Endothelial cell of hepatic sinusoid (primary cell): Measurements from ENCODE around the gene CD46.

Experiments
- in situ Hi-C: cut with HindIII; loops from 2 replicates; pipeline ENCODE4 v1.10.0; 2017; ENCODE audit warnings: low sequenced_read_pairs

CD46 gene

DNA sequence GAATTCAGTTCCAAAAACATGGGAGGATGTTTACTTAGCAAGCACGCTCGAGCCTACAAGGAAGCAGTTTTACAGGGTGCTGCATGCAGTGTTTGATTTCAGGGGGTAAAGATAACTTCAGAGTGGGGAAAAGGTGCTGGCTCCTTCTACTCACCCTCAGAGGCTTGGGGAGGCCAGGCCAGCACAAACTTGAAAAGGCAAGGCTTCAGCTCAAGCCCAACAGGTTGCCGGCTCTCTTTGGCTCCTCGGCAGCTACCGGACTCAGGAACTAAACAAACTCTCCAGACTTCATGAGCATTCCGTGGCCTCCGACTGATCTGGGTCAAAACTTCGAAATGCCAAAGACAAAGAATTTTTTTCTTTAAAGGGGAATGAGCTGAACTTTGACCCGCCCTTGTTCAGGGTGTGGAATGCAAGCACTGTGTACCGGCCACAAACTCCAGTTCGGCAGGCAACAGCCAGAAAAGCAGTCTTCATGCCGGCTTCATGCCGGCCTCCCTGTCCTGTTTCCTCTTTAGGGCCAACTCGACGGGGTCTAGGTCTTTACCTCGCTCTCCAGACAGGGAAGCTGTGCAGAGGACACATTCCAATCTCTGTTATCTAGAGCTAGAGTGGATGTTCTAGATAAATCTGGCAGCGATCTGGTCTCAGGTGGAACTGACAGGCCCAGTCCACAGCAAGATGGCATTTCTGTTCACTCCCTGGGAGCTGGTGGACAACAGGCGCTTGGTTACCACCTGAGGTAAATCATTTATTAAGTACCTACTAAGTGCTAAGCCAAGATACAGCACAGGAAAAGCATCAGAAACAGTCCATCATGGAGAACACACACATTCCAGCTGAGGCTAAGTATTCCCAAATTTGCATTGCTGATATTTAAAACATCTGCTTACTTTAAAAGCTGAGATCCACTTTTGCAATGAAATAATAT lies 75.0 kb downstream of the CD46 start:
- in situ Hi-C loops: no loop called here

DNA sequence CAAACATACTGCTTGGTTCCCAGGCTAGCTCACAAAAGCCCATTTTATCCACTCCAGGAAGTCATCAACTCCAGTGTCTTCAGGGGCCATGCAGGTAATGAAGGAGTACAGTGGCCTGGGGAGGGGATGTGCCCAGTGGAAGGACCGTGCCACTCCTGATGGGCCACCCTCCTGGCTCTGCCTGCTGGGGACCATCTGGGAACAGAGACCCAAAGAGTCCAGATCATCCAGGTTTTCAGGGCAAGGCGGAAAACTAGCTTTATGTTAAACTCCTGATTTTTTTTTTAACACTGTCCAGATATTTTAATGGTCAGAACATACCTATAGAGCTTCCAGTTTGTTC lies 75.6 kb downstream of the CD46 start:
- in situ Hi-C loops: no loop called here

DNA sequence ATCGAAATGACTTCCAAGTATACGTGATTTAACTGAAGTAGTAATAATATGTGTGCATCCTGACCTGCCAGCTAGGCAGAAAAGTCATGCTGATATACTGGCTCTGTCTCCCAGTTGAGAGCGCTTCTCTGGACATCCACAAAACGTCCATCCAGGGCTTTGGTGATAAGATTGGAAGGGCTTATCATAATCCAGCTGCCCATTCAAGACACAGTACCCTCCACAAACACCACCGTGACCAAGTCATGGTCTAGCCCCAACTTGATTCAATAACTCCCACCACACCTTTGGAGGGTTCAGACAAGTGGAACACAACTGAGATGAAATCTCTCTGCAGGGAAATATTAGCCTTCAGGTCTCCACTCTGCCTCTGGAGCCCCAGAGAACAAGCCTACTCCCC lies 76.2 kb downstream of the CD46 start:
- in situ Hi-C loops: no loop called here

DNA sequence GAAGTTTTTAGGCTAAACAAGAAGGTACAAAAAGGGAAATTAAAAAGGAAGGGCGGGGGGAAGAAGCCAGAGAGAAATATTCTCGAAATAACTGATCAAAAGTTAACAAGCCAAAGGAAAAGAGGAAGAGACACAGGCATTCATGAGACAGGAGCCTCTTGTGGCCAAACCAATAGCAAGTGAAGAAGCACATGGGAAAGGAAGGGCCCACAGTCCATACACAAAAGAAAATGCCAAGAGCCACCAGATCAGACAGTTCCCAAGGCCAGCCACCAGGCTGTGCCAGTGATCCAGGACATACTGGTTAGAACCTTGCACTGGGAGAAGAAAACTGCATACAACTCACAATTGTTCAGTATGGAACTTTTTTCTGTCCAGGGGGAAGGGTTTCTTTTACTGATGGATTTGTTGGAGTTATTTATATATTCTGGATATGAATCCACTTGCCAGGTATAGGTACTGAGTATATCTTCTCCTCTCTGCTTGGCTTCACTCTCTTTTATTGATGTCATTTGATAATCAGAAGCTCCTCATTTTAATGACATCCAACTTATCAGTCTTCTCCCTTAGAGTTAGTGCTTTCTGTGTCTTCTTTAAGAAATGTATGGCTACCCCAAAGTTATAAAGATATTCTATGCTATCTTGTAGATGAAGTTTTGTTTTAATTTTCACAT lies 76.8 kb downstream of the CD46 start:
- in situ Hi-C loops: no loop called here

DNA sequence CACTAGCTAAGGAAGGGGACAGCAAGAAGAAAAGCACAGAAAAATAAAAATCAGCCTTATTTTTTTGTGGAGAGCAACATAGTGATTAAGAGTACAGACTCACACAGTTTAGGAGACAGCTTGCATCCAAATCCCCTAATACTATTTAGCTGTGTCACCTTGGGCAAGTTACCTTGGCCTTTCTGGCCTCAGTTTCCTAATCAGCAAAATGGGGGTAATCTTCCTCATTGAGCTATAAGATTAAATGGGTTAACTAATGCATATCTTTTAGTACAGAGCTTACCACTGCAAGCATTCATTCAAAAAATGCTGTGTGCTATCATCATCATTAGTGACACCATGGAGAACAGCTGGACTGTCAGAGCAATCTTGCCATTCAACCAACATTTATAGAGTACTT lies 77.7 kb downstream of the CD46 start:
- in situ Hi-C loops: no loop called here

DNA sequence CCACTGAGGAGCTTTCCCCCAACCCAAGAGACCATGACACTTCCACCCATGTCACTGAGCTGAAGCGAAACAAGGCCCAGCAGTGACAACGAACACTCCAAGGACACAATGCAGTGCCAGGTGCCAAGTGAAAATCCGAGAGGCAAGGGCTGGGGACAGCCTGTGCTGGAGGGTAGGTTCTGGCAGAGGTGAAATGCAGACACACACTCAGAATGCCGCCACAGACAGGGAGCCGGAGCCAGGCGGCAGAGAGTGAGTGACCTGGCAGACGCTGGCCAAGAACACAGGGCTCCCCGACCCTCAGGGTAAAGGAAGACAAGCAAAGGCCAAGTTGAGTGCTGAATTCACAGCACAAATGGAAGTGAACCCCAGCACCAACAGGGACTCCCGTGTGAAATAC lies 78.9 kb downstream of the CD46 start:
- in situ Hi-C loops: no loop called here

DNA sequence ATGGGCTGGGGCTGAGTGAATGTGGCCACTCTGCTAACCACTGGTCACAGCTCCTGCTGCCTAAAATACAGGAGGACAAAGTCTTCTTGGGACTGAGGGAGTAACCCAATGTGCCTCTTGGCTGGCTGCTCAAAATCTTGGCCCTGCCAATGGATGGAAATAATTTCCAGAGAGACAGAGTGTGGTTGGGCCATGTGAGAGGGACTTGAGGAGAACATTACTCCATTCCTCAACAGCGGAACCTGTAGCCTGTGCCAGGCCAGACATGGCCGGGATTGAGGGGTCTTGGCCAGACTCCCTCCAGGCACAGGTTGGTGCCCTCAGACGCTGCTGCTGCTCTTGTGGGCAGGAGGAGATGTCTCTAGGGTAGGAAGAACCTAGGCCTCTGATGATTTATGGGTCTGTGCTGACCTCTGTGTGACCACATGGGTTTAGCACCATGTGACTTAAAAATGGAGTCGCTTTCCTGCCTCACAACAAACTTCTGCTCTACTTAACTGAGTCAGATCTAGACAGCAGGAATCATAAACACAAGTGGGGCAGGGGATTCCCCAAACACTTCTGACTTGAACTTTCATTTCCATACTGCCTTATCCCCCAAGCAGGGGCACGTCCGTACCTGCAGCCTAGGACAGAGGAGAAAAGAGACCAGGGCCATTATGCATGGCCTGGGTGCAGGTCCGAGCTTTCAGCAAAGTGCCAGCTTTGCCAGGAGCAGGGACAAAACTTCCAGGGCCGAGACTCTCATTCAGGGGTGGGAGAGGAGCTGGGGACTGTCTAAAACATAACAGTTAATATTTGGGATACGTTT lies 79.9 kb downstream of the CD46 start:
- in situ Hi-C loops: no loop called here

DNA sequence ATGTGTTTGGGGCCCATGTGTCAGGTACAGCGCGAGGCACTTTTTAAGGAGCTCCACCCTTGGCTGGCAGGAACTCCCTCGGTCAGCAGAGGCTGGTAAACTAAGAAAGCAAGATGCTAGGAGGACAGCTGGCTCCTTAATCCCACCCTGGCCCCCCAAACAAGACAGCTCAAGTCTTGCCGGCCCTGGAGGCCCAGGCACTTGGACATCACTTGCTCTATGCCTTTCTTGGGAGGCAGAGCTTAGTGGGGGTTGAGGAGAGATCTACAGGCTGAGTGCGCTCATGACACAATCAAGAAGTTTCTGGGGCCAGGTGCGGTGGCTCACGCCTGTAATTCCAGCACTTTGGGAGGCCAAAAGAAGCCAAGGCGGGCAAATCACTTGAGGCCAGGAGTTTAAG lies 80.9 kb downstream of the CD46 start:
- in situ Hi-C loops: no loop called here

DNA sequence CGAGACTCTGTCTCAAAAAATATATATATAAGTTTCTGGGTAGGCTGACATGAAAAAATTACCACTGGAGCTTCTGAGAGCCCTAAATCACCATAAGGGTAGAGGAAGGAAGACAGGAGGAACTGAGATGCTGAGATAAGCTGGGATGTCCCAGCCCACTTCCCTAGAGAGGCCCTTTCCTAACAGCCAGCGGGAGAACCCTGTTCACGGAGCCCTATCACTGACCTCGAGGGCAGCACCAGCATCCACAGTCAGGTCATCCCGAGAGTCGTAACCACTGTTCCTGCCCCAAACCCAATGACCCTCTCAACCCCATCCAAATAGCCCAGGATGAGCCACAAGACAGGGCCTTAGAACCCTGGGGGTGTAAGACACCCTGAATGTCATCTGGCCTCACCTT lies 81.5 kb downstream of the CD46 start:
- in situ Hi-C loops: no loop called here

DNA sequence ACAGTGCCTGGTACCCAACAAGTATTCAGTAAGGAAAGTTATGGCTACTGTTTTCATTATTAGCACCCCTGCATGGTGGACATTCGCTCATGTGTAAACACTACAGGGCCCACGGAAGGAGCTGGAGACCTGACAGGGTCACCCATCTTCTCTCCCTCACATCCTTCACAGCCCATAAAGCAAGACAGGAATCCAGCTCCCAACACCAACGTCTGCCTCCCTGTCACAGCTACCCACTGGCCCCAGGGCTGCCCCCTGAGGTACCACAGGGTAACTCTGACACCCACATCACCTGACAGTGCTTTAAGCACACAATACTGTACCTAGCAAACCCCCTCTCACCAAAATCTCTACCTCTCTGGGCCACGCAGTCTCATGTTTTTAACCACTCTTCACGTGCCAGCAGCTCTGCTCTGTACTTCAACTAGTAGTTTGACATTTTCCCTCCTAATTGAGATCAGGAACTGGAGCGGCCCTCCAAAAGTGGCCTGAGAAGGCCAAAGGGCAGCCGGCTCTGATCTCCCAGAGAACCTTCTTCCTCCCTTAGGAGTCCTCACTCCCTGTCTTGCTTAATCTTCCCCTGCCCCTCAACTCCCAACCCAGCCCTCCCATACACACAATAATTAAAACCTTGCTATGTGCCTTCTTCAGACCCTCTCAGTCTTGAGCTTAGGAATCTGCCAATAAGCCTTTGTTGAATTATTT lies 82.3 kb downstream of the CD46 start:
- in situ Hi-C loops: no loop called here

DNA sequence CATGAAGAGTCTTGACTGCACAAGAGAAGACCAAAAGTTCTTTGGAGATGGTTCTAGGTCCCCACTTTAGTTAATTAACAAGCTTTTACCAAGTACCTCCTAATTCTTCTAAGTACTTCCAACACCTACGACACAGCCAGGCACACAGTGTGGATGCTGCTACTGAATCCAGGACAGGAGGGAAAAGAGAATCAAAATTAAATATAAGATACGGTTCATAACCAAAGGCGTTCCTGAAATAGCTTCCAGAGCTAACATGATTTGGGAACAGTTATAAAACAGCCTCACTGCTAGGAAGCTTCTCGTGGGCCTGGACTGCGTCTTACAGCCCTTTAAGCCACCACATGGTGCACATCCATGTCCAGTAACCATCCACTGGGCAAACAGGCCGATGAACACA lies 84.1 kb downstream of the CD46 start:
- in situ Hi-C loops: loop anchor here (5.0 kb wide), 1 partner anchor 36 kb away; no protein-coding TSS in a partner anchor

DNA sequence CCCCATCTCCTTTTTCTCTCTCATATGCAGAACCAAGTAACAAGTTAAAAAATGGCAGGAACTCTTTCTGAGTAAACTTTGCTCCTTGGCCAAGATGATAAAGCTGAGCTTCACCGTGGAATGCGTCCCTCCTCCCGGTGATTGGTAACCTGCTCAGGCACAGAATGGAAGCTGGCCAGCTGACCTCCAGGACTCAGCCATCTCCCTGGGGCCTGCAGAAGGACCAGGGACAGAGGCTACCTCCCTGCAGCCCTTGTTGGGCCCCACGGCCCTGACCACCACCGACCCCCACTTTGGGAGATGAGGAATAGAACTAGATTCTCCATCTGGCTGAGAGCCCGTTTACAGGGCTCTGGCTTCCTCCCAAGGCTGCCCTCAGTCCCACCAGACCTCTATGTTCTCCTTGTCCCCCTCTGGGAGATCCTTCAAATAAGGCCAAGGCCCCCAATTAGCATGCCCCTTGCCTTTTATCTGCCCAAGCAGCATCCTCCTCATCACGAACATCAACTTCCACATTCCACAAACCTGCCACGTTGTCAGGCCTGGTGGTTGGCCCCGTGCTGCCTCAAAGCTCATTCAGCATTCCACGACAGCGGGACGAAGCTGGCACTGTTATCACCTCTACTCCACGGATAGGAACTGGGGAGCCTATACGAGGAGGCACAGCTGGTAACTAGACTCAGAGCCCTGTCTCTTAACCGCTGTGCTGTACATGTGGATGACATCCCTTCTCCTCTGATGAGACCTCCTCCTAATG lies 84.9 kb downstream of the CD46 start:
- in situ Hi-C loops: loop anchor here (5.0 kb wide), 1 partner anchor 36 kb away; no protein-coding TSS in a partner anchor

DNA sequence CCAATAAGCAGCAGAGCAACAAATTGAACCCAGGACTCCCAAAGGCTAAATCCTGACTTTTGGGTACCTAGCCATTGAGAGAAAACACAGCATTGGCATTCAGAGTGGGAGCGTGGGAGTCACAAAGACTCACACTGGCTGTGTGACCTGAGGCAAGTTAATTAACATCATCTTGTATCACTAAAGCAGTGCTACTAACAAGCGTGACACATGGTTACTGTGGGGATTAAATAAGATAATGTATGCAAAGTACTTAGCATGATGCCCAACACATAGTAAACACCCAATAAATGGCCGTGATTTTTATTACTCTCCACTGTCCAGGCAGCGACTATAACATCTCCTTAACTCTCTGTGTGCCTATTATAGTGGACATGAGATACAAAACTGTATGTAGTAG lies 85.8 kb downstream of the CD46 start:
- in situ Hi-C loops: loop anchor here (5.0 kb wide), 1 partner anchor 35 kb away; no protein-coding TSS in a partner anchor

DNA sequence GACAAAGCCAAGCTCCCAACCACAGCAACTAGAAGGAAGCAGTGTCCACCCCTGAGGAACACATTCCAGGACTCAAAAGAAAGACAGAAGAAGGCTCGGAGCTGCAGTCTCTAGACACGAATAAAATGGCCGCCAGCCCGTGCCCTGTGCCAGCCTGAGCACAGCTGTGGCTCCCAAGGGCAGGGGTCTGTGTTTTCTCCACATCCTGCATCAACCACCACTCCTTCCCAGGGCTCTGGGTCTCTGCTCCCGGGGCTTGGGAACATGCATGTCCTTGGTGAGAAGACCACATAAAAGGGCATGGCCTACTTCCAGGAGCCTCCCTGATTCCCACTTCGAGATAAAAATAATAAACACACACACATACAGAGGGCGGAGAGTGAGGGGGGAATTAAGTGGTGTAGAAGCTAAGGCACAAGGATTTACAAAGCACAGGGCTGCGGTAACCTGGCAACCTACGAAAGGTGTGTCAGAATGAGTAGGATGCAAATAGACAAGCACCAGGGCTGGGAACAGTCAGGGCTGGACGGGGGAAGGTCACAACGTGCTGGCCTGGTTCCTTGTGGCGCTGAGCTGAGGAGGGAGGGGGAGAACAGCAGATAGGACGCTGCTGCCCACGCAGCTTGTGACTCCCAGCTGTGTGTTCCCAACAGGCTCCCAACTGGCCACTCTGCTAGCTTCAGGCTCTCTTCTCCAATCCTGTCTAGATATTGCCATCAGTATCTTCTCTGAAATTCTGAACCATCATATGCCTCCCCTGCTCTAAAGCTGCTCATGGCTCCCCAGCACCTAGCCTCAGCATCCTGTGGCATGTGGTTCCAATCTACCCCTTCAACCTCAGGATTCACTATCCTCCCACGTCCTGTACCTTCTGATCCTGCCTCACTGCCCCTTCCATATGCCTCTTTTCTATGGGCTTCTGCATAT lies 86.6 kb downstream of the CD46 start:
- in situ Hi-C loops: loop anchor here (5.0 kb wide), 1 partner anchor 34 kb away; no protein-coding TSS in a partner anchor

DNA sequence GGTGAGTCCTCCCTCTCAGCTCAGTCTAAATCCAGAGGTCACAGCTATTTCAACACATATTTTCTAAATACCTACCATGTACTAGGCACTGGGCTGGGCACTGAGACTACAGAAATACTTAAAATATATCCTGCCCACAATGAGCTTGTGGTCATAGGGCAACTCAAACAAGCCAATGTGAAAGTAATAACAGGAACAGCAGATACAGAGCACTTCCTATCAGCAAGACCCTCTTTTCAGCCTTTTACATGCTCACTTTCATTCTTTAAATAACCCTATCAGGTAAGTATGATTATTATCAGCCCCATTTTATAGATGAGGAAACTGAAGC lies 87.2 kb downstream of the CD46 start:
- in situ Hi-C loops: loop anchor here (5.0 kb wide), 1 partner anchor 33 kb away; no protein-coding TSS in a partner anchor

DNA sequence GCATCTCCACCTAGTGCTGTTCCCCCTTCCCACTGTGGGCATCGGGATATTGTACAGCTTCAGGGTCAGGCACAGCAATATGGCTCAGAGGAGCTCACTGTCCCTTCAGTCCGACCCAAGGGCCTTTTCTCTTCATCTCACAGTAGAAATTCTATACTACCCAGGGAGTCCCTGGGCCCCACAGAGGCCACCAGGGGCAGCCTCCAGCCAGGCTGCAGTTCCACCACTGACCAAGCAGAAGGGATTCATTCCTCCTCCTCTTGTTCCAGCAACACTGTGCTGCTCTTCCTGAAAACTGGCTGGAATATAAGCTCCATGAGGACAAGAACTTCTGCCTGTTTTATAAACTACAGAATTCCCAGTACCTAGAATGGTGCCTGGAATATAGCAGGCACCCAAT lies 88.5 kb downstream of the CD46 start:
- in situ Hi-C loops: loop anchor here (10.0 kb wide), 1 partner anchor 56 kb away; no protein-coding TSS in a partner anchor

DNA sequence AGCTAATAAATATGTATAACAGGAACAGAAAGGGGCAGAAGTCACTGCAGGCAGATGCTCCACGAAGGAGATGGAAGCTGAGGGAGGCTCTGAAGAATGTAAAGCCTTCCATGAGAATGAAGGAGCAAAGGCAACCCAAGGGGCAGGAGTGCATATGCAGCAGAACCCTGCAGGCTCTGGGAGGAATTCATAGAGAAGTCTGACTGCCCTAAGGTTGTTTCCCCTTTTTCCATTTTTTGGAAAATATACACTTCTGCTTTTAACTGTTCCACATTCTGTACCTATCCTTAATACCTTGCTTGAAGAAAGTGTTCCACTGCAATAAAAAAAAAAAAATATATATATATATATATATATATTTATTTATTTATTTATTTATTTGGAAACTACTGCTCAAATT lies 89.4 kb downstream of the CD46 start:
- in situ Hi-C loops: loop anchor here (10.0 kb wide), 1 partner anchor 56 kb away; no protein-coding TSS in a partner anchor

DNA sequence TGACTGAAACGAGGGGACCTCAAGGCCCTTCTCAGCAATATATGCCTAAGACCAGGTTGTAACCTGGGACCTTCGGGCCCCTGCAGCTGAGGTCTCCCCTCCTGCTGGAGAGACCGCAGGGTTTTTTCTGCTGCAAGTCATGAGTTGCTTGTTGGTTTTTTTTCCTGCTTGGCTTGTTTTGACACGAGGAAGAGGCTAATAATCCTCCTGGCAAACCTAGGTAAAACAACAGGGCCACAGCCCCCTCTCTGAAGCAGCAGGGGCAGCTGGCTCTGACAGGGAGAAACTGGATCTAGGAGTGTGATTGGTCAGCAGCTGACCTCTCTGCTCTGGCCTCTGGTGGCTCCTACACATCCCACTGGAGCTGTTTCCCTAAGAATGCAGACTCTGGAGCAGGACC lies 90.0 kb downstream of the CD46 start:
- in situ Hi-C loops: loop anchor here (10.0 kb wide), 1 partner anchor 57 kb away; no protein-coding TSS in a partner anchor

DNA sequence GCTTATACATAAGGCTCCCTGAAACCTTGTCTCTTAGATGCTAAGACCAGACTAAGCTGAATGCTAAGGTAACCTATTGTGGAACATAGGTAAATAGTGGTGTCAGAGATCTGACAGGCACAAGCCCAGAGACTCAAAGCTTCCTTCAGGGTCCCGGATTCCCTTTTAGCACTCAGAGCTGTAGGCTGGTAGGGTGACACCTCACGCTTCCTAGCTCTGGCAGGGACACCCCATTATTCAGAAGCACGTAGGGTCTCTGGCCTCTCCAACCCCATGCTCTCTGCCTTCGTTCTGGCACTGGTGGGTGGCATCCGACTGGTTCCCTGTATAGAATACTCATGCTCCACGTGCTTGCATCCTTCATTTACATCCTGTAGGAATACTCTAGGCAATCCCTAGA lies 90.7 kb downstream of the CD46 start:
- in situ Hi-C loops: loop anchor here (10.0 kb wide), 1 partner anchor 58 kb away; no protein-coding TSS in a partner anchor
